Dedifferentiated amniotic fluid mesenchymal stem cell (primary cell): ENCODE data around the gene ITGA8.
"Not testable (repeated sequence)": the region's sequence is repeated elsewhere in the genome, so short reads cannot be mapped to it uniquely, and the experiment has no call there.

Source experiments
- DNase-seq: peaks from one replicate; pipeline ENCODE4 v3.0.0-alpha.2; 2016; ENCODE audit errors: extremely low spot score

ITGA8 gene

GRCh38 chr10:15719899-15720634, at the start of gene ITGA8:
ITGA8 (minus strand) TSS chr10:15719922; CDS start chr10:15719771, 151 bp downstream.
- DNase-seq: peak; percentile 58

DNA sequence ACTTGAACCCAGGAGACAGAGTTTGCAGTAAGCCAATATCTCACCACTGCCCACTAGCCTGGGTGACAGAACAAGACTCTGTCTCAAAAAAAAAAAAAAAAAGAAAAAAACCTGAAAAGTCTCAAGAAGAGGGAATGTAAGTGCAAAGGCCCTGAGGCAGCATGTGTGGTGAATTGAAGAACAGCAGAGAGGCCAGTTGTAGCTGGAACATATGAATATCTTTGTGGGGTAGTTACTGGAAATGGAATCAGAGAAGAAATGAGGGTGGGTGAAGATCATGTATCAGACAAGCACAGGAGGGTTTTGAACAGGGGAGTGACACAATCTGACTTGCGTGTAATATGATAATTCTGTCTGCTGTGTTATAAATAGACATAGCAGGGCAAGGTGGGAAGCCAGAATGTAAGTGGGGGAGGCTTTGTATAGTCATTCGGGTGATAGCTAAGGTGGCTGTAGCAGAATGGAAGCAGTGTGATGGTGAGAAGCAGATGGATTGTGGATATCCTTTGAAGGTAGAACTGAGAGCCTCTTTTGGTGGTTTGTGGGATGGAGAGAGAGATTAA, 45.3 kb upstream of the ITGA8 start:
- no peak for DNase-seq

DNA sequence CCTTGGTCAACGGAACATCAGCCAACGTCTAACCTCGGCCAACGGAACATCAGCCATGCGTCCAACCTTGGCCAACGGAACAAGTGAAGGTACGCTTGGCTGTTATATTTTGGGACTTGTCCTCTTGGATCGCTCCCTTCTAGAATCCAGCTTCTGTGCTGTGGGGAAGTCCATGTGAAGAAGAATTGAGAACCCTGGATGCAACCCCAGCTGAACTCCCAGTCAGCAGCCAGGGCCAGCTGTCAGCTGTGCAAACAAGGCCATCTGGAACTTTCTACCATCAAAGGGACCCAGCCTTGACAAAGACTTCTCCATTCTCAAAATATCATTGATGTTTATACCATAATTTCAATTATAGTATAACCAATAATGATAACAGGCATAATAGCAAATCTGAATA, 43.3 kb upstream of the ITGA8 start:
- no peak for DNase-seq

DNA sequence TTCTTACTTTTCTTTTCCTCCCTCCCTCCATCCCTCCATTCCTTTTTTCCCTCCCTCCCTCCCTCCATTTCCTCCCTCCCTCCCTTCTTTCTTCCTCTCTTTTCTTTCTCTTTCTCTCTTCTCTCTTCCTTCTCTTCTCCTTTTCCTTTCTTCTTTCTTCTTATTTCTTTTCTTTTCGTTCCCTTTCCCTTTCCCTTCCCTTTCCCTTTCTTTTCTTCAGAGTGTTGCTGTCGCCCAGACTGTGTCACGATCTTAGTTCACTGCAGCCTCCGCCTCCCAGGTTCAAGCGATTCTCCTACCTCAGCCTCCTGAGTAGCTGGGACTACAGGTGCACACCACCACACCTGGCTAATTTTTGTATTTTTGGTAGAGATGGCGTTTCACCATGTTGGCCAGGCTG, 42.5 kb upstream of the ITGA8 start:
- DNase-seq: not testable (repeated sequence)

DNA sequence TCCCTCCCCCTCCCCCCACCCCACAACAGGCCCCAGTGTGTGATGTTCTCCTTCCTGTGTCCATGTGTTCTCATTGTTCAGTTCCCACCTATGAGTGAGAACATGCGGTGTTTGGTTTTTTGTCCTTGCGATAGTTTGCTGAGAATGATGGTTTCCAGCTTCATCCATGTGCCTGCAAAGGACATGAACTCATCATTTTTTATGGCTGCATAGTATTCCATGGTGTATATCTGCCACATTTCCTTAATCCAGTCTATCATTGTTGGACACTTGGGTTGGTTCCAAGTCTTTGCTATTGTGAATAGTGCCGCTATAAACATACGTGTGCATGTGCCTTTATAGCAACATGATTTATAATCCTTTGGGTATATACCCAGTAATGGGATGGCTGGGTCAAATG, 41.5 kb upstream of the ITGA8 start:
- DNase-seq: not testable (repeated sequence)

DNA sequence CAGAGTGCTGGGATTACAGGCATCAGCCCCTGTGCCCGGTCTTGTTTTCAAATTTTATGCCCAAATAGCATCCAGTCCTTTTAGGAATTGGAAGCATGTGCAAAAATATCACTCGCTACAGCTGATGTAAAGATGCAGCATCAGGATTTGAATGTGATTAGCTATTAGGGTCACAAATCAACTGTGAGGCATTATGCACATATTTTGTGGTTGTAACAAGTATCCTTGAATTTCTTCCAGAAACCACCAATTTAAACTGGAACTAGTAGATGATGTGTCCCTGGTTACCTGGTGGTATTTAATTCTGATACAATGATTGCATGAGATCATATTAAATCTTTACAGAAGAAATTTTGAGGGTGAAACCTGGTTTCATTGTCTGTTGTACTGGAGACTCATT, 41.0 kb upstream of the ITGA8 start:
- DNase-seq: no peak

GRCh38 chr10:15759265-15759664, 39.5 kb upstream of the ITGA8 start:
- DNase-seq: no peak

GRCh38 chr10:15758618-15759017, 38.9 kb upstream of the ITGA8 start:
- no peak for DNase-seq

DNA sequence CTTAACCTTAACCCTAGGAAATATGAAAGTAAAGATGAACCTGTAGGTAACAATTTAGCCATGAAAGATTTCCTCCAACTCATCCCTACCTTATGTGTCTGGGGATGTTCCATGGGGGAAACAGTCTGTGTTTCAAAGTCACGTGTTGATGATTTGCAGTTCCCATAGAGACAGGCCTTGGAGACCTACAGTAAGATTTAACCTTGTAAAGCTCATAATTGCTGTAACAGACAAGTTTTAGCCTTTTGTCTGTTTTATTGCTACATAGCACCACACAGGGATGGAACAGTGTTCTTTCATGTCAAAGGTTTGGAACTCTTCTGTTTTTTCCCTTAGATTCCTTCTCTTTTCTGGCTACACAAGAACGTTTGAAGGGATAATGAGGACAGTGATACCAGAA, 35.2 kb upstream of the ITGA8 start:
- DNase-seq: no peak

GRCh38 chr10:15751046-15751445, 31.3 kb upstream of the ITGA8 start:
- DNase-seq: no peak

DNA sequence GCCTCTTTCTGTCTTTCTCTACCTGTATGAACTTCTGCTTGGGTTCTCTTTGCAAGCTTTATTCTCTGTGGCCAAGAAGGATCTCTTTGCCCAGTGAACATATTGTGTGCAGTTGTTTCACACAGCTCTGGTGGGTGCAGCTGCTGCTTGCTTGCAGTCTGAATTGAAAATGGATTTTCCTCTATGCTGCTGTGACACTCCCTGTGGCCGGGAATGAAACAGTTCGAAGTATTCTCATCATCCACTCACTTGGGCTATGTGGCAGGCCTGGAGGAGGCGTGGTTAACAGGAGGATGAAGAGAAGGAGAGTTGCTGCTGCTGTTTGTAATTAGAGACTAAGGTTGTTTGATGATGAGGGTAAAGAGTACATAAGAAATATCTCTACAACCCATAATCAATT, 28.4 kb upstream of the ITGA8 start:
- DNase-seq: no peak

- DNase-seq: no peak
Observed at GRCh38 chr10:15747632-15748031, 27.9 kb upstream of the ITGA8 start.

GRCh38 chr10:15745751-15746150, 26.0 kb upstream of the ITGA8 start:
- DNase-seq: no peak

DNA sequence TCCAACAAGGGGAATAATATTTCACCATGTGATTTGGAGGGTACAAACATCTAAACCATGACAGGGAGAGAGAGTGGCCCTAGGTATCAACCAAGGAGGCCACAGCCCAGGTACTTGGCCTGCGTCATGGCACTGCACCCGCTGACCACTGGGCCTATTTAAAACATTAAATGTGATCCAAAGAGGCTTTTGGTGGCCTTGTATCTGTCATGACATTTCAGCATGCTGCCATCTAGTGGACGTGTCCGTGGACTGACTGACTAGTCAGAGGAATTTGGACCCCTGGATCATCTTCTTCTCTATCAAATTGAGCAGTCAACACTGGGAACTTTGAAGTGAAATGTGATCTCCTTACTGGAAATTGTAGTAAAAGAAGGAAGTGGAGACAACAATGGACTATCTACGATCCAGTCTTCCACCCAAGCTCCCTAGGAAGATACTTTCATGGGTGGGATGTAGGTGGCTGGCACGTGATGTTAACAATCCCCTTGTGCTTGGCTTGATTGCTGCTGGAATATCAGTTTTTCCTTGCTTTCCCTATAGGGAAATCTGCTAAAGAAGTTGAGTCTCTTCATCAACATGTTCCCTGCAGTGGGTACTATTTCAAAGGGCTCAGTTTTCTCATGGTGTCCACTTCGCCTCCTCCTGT, 24.6 kb upstream of the ITGA8 start:
- DNase-seq: peak; percentile 37

DNA sequence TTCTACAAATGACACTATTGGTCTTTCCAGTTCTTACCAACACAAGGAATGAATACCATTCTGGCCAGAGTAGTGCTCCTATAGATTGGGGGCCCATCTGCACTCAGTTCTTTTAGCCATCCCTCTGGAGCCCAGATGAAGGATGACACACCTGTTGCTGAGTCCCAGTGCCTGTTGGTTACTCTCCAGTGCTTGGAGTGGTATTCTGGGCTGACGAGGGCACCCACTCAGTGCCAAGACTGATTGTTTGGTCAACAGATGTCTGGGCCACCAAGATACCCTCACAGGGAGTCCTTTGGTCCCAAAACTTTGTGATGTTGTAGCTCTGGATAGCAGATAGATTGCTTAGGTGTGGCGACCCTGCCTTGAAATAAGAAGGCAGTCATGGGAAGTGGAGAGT, 23.7 kb upstream of the ITGA8 start:
- no peak for DNase-seq

DNA sequence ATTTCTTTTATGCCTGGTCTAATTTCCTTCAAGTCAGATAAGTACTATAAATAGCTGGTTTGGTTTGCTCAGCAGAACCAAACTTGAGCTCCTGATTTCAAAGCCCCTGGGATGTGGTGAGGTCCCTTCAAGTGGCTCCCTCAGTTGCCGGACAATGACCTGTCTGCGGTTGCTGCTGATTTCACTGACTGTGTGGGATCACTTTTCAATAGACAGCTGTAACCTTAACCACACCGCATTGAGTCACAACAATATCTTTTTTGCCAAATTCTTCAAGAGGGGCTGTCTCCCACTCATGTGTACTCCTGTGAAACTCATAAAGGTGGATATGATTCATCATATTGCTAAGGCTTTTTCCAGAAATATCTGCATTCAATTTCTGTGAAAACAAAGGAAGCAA, 23.1 kb upstream of the ITGA8 start:
- no peak for DNase-seq

- no peak for DNase-seq
Observed at GRCh38 chr10:15742102-15742501, 22.4 kb upstream of the ITGA8 start.

DNA sequence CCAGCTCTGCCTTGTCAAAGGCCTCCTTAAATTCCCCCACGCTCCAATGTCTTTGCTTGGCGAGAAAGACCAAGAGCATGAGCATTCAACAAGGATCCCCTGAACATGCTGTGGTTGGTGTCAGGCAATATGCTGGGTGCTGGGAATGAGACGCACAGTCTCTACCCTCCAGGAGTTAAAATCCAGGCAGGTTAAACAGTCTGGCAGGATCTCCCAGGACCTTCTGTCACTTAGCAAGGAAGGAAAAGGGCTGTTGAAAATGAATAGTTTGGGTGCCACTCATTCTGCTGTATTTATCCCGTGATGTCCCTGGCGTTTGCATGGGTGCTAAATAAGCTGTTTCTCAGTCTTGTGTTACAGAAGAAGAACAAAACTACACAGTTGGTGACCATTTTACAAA, 21.9 kb upstream of the ITGA8 start:
- DNase-seq: no peak

GRCh38 chr10:15740261-15740660, 20.5 kb upstream of the ITGA8 start:
- DNase-seq: no peak

- DNase-seq: no peak
Observed at GRCh38 chr10:15739254-15739970, 19.7 kb upstream of the ITGA8 start.

GRCh38 chr10:15738270-15738925, 18.7 kb upstream of the ITGA8 start:
- peak; percentile 42 for DNase-seq

GRCh38 chr10:15737656-15738055, 17.9 kb upstream of the ITGA8 start:
- DNase-seq: no peak
